Hepatocyte (in vitro differentiated cells): Measurements from ENCODE around the gene GUCY2C.

ENCODE experiments used
- CTCF ChIP-seq: fragments of 200-600 bp; sonication (generic); IDR thresholded peaks from 2 replicates; pipeline ENCODE4 v1.5.1; 2016; ENCODE audit warnings: antibody characterized with exemption, mild to moderate bottlenecking; ENCODE audit not compliant: poor library complexity
- EZH2 ChIP-seq: fragments of 200-600 bp; sonication (generic); IDR thresholded peaks from 2 replicates; pipeline ENCODE4 v1.6.1; 2016; ENCODE audit warnings: antibody characterized with exemption, mild to moderate bottlenecking, borderline replicate concordance

- no peak for TF ChIP-seq CTCF
- TF ChIP-seq EZH2 = no peak
Observed at GRCh38 chr12:14647028-14647750, 49.2 kb downstream of the GUCY2C start.
